CD14-positive monocyte (primary cell): Measurements from ENCODE around the gene IL7R. TPM values are rescaled to one million over a fixed set of nuclear protein-coding genes. Genes with fewer than 3 reads are reported as not detected.

Experiments used
- DNase-seq, 3 donors: peaks; one replicate each; pipeline ENCODE4 v3.0.0-alpha.2; 2011 to 2022
- H2AFZ ChIP-seq: 2 replicates; pipeline ENCODE4 v1.6.0; 2012; ENCODE audit warnings: mild to moderate bottlenecking, low read depth, low read length, inconsistent platforms; ENCODE audit not compliant: insufficient read depth, poor library complexity, severe bottlenecking
- H3K27ac ChIP-seq, 2 donors: 1 replicate in 1 of 2; 2 replicates in 1 of 2; pipeline ENCODE4 v1.5.1; 2012 to 2013; ENCODE audit warnings: low read length in 2 of 2, control low read depth in 1 of 2, inconsistent platforms in 1 of 2, low read depth in 1 of 2, mild to moderate bottlenecking in 1 of 2
- H3K27me3 ChIP-seq, 2 donors: one replicate each; pipeline versions ENCODE4 v1.6.0 to v1.6.1; 2011 to 2013; ENCODE audit warnings: low read length in 2 of 2; ENCODE audit not compliant: control insufficient read depth in 2 of 2, insufficient read depth in 2 of 2
- H3K36me3 ChIP-seq, 2 donors: replicated peaks in 1 of 2; 1 replicate in 1 of 2; 2 replicates in 1 of 2; pipeline versions ENCODE4 v1.5.1 to v1.6.1; 2012 to 2013; ENCODE audit warnings: low read length in 2 of 2, control low read depth in 1 of 2, inconsistent platforms in 1 of 2, mild to moderate bottlenecking in 1 of 2; ENCODE audit not compliant: insufficient read depth in 2 of 2, control insufficient read depth in 1 of 2
- H3K4me1 ChIP-seq, 2 donors: 1 replicate in 1 of 2; 2 replicates in 1 of 2; pipeline versions ENCODE4 v1.5.1 to v1.6.1; 2012 to 2013; ENCODE audit warnings: low read length in 2 of 2, control low read depth in 1 of 2, inconsistent platforms in 1 of 2, mild to moderate bottlenecking in 1 of 2, moderate library complexity in 1 of 2; ENCODE audit not compliant: insufficient read depth in 2 of 2, control insufficient read depth in 1 of 2
- H3K4me2 ChIP-seq: replicated peaks from 2 replicates; pipeline ENCODE3; 2012; ENCODE audit warnings: low read length, moderate library complexity, mild to moderate bottlenecking; ENCODE audit not compliant: poor library complexity, severe bottlenecking; ENCODE audit errors: extremely low read depth
- H3K4me3 ChIP-seq, 3 experiments: fragments of 200-600 bp in 1 of 3; sonication (generic) in 1 of 3; replicated peaks in 1 of 3; 1 replicate in 2 of 3; 2 replicates in 1 of 3; pipeline ENCODE4 v1.5.1; 2011 to 2013; ENCODE audit warnings: low read length in 3 of 3, mild to moderate bottlenecking in 3 of 3, control low read depth in 2 of 3, low read depth in 2 of 3, inconsistent platforms in 1 of 3, moderate library complexity in 1 of 3
- H3K79me2 ChIP-seq: 2 replicates; pipeline ENCODE4 v1.6.0; 2012; ENCODE audit warnings: mild to moderate bottlenecking, control low read depth, inconsistent platforms, low read length, moderate library complexity; ENCODE audit not compliant: insufficient read depth
- H3K9ac ChIP-seq: 2 replicates; pipeline ENCODE4 v1.6.0; 2017; ENCODE audit warnings: low read length, mild to moderate bottlenecking; ENCODE audit not compliant: insufficient read depth, poor library complexity, severe bottlenecking
- H3K9me3 ChIP-seq, 2 donors: replicated peaks in 1 of 2; 1 replicate in 1 of 2; 2 replicates in 1 of 2; pipeline versions ENCODE4 v1.5.1 to v1.6.1; 2012 to 2013; ENCODE audit warnings: low read length in 2 of 2, control low read depth in 1 of 2; ENCODE audit not compliant: control insufficient read depth in 1 of 2, insufficient read depth in 1 of 2
- H4K20me1 ChIP-seq: 2 replicates; pipeline ENCODE4 v1.6.0; 2012; ENCODE audit warnings: mild to moderate bottlenecking, low read length, control low read depth, moderate library complexity; ENCODE audit not compliant: insufficient read depth
- H3K27ac Mint-ChIP-seq, 7 donors: one replicate each; pipeline ENCODE4 v1.8.0; 2020; ENCODE audit warnings: mild to moderate bottlenecking in 7 of 7, mixed read lengths in 7 of 7, moderate library complexity in 6 of 7, inconsistent platforms in 2 of 7
- H3K27me3 Mint-ChIP-seq, 3 donors: one replicate each; pipeline ENCODE4 v1.8.0; 2021 to 2022; ENCODE audit warnings: low read depth in 3 of 3, mild to moderate bottlenecking in 3 of 3, mixed read lengths in 3 of 3, moderate library complexity in 3 of 3, inconsistent platforms in 1 of 3
- H3K36me3 Mint-ChIP-seq, 2 donors: one replicate each; pipeline ENCODE4 v1.8.0; 2020; ENCODE audit warnings: mixed read lengths in 2 of 2, inconsistent platforms in 1 of 2, mild to moderate bottlenecking in 1 of 2
- H3K4me1 Mint-ChIP-seq: one replicate; pipeline ENCODE4 v1.8.0; 2020; ENCODE audit warnings: mild to moderate bottlenecking, mixed read lengths
- H3K4me3 Mint-ChIP-seq, 2 donors: one replicate each; pipeline ENCODE4 v1.8.0; 2020; ENCODE audit warnings: mild to moderate bottlenecking in 2 of 2, mixed read lengths in 2 of 2, moderate library complexity in 1 of 2
- H3K9me3 Mint-ChIP-seq, 7 donors: one replicate each; pipeline ENCODE4 v1.8.0; 2020 to 2022; ENCODE audit warnings: mixed read lengths in 7 of 7, mild to moderate bottlenecking in 6 of 7, moderate library complexity in 6 of 7, inconsistent platforms in 2 of 7
- CTCF ChIP-seq: fragments of 200-600 bp; IDR thresholded peaks from one replicate; pipeline ENCODE4 v1.8.0; 2022; ENCODE audit warnings: antibody characterized with exemption, mild to moderate bottlenecking
- WGBS: methylation state at CpG from one replicate; pipeline ENCODE4 v1.1.5; 2013; ENCODE audit warnings: missing lambda C conversion rate; ENCODE audit not compliant: insufficient coverage; 5-methylcytosine and 5-hydroxymethylcytosine counted together
- intact Hi-C, 2 donors: fragments of 100-400 bp; cut with micrococcal nuclease; formaldehyde crosslinking; loops; one replicate each; pipeline versions ENCODE4 v1.15.0 to v1.15.1; 2023
- polyA plus RNA-seq, 3 donors: library from polyadenylated mRNA; depleted of rRNA in 1 of 3; unstranded in 2 of 3; stranded (reverse) in 1 of 3; fragments of 300-500 nt in 2 of 3; fragments of >200 nt in 1 of 3; fragmentation: Illumina TruSeq in 2 of 3; gene quantifications; 1 replicate in 2 of 3; 2 replicates in 1 of 3; pipeline ENCODE4 v1.2.3, GENCODE V29; 2012 to 2021

Gene IL7R
- polyA plus RNA-seq, 3 donors, result 0.12 to 1.9 (median 1.1) TPM

GRCh38 chr5:35852084-35852734 is 4.5 kb upstream of the IL7R start:
- intact Hi-C loops, result no loop called here

GRCh38 chr5:35852773-35853172 is 3.9 kb upstream of the IL7R start:
- Histone ChIP-seq H3K27ac (no peak overlapping the region), H3K27me3 (no peaks in the 10 kb centered on the region), H4K20me1 (no peaks in the 10 kb centered on the region), H3K4me2 (no peak overlapping the region), H3K9me3 (peaks cover 2 to 3% of the 10 kb centered on the region in 2 donors), H3K79me2 (no peaks in the 10 kb centered on the region), H3K9ac (no peak overlapping the region), H2AFZ (no peak overlapping the region), H3K36me3 (no peaks in the 10 kb centered on the region), H3K4me1 (peaks cover 18 to 24% of the 10 kb centered on the region in 2 donors), H3K4me3 (no peak overlapping the region)
- peak overlapping the region in 1 of 7 donors; percentile 45 for H3K27ac Mint-ChIP-seq
- H3K4me1 Mint-ChIP-seq, result peaks cover 32% of the 10 kb centered on the region
- no peaks in the 10 kb centered on the region for H3K27me3 Mint-ChIP-seq
- H3K4me3 Mint-ChIP-seq, result no peak overlapping the region
- intact Hi-C loops, result no loop called here
- no peak for DNase-seq
- H3K36me3 Mint-ChIP-seq, result no peaks in the 10 kb centered on the region
- no peak for TF ChIP-seq CTCF
- H3K9me3 Mint-ChIP-seq, result peaks cover 0 to 6% (median 2%) of the 10 kb centered on the region in 7 donors

More at GRCh38 chr5:35852084-35852734, 4.5 kb upstream of the IL7R start:
- Mint-ChIP-seq H3K27ac (peak overlapping the region in 2 of 7 donors; percentile 56 to 65), H3K4me1 (peaks cover 32% of the 10 kb centered on the region), H3K9me3 (peaks cover 2 to 12% (median 8%) of the 10 kb centered on the region in 7 donors), H3K4me3 (no peak overlapping the region), H3K27me3 (no peaks in the 10 kb centered on the region), H3K36me3 (no peaks in the 10 kb centered on the region)
- Histone ChIP-seq H3K9me3 (peaks cover 6 to 7% of the 10 kb centered on the region in 2 donors), H3K36me3 (no peaks in the 10 kb centered on the region), H3K4me2 (no peak overlapping the region), H2AFZ (no peak overlapping the region), H3K9ac (no peak overlapping the region), H3K4me3 (no peak overlapping the region), H3K27ac (no peak overlapping the region), H3K27me3 (no peaks in the 10 kb centered on the region), H4K20me1 (no peaks in the 10 kb centered on the region), H3K79me2 (no peaks in the 10 kb centered on the region), H3K4me1 (peaks cover 18 to 24% of the 10 kb centered on the region in 2 donors)
- 78% methylated on average over 6 of the region's 8 CpGs for WGBS
- DNase-seq, result peak in 1 of 3 donors; percentile 62
- no peak for TF ChIP-seq CTCF
